GM12892 (cell line): ENCODE measurements around the gene OBSCN.

ENCODE experiments used
- POLR2A ChIP-seq: IDR thresholded peaks from 2 replicates; pipeline ENCODE4 v1.6.1; 2011; ENCODE audit warnings: low read depth, low read length, control low read depth
- POLR2AphosphoS5 ChIP-seq: IDR thresholded peaks from 2 replicates; pipeline ENCODE4 v1.6.1; 2011; ENCODE audit warnings: low read depth, low read length, control low read depth
- TAF1 ChIP-seq: IDR thresholded peaks from 2 replicates; pipeline ENCODE4 v1.6.1; 2011; ENCODE audit warnings: low read depth, mild to moderate bottlenecking, control low read depth, low read length, borderline replicate concordance

- TF ChIP-seq POLR2A (no peak), POLR2AphosphoS5 (no peak), TAF1 (no peak)
Observed at GRCh38 chr1:228207381-228207810, 448 bp upstream of the OBSCN start.
